GM21515 (cell line): Measurements from ENCODE around the gene MAPK1.
"Not testable (repeated sequence)": the region's sequence is repeated elsewhere in the genome, so short reads cannot be mapped to it uniquely, and the experiment has no call there.

Experiments used
- ATAC-seq: cut with Tn5 transposase; IDR thresholded peaks from one replicate; pipeline ENCODE4 v1.9.1; 2021; ENCODE audit not compliant: unreplicated experiment

The MAPK1 gene

GRCh38 chr22:21759646-21760376 lies 107.6 kb downstream of the MAPK1 start:
- ATAC-seq = no peak

DNA sequence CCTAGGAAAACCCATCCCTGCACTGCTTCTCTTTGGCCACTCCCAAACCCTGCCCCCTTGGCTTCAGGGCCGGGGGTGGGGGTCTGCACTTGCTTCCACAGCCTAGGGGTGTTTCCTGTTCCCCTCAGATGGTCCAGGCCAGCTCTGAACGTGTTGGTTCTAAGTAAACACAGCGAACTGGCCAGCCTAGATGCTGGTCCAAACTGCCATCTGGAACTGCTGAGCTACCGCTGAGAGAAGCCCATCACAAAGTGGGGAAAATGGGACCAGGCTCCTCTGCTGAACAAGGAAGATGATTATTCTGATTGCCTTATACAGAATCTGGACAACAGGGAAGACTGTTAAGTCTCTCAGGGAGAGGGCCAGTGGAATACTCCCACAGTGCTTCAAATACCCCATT lies 108.4 kb downstream of the MAPK1 start:
- ATAC-seq = no peak

DNA sequence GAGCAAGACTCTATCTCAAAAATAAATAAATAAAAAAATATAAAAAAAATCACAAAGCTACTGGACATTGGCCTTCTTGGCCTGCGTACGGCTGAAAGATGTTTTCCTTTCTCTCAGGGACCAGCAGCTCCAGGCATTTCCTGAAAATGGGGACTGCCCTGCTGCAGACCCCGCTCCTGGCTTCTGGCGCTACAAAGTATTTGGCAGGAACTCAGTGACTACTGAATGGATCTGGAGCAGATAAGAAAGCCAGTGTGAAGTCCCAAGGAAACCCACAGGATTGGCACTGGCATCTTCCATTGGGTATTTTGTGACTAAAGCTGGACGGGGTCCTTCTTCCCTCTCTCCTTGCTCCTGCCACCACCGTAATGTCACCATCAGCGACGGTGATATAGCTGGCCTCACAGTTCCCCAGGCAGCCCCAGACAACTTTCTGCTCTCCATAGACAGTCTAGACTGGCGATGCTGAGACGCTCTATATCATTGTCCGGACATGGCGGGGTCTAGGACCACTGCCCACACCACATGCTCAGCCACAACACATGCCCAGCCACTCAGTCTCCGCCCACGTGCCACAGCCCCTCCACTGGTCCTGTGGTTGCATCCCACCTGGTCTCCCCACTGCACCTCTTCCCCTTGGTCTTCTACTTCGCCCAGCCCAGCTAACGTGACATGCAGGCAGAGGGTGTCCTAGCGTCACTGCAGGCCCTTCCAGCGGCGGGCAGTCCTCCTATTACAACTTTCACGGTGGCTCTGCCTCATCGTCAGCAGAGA lies 109.2 kb downstream of the MAPK1 start:
- no peak for ATAC-seq

GRCh38 chr22:21755851-21756284 lies 111.6 kb downstream of the MAPK1 start:
- ATAC-seq = no peak

DNA sequence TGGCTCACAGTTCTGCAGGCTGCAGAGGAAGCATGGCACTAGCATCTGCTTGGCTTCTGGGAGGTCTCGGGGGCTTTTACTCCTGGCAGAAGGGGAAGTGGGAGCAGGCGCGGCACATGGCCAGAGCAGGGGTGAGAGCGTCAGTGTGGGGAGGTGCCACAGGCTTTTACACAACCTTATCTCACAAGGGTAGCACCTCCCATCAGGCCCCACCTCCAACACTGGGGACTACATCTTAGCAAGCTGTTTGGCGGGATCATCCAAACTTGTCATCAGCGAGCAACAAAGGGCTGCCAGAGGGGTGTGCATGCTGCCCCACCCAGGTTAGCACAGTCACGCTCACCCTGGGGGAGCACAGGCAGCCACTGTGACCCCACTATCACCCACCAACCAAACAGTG lies 112.9 kb downstream of the MAPK1 start:
- ATAC-seq = no peak

DNA sequence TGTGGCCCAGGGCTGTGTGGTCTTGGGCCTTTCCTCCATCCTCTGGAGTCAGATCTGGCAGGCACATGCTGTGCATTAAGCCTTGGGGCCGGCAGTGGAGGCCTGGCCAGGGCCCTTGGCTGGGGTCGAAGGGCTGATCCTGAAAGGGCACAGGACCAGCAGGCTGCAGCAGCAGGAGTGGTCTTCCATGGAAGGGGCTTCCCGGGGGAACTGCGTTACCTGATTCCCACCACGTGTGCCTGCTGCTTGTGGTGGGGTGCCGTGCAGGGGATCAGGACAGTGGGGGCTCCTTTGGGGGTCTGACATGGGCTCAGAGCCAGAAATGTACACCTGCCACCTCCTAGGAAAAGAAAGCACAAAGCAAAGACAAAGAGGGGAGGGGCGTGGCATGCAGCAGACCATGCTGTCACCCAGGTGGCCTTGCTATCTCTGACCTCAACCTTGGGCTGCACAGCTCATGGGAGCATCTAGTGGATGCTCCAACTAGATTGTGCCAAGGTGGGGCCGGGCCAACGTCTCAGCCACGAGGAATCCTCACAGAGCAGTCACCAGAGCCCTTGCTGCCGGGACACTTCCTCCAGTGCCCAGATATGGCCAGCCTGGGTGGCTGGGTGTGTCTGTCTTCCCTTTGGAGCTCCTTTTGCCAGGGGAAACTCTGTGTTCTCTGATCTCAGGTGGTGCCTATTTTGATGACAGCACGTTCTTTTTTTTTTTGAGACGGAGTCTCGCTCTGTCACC lies 113.9 kb downstream of the MAPK1 start:
- no peak for ATAC-seq

GRCh38 chr22:21752276-21752675 lies 115.2 kb downstream of the MAPK1 start:
- no peak for ATAC-seq

DNA sequence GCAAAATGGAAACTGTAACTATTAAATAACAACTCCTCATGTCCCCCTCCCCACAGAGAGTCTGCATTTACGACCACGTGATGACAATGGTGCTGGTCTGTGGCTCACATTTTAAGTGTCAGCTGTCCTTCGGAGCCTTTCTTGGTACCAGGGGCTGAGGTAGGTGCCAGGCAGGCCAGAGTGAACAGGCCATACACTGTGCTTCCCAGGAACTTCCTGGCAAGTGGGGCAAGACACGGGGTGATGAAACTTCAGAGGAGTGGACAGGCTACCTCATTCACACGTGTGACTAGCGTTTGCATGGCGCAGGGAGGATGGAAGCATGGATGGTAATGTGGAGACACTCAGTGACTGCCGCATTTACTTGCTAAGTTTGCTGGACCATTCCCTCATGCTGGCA lies 121.5 kb downstream of the MAPK1 start:
- no peak for ATAC-seq

- not testable (repeated sequence) for ATAC-seq
Measured at GRCh38 chr22:21744917-21745316, 122.5 kb downstream of the MAPK1 start.

DNA sequence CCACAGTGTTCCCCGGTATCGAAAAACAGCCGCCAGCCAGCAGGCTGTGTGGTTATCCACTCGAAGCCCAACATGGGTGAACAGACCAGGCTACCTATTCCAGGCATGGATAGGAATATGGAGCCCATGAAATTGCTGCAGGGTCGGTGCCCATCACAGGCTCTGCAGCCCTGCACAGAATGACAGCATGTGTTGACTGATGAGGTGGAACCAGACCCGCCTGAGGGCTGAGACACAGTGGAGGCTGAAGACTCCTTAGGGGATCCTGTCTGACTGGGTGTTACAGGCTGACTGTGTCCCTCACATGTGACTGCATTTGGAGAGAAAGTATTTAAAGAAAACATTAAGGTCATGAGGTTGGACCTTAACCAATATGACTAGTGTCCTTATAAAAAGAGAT lies 125.7 kb downstream of the MAPK1 start:
- no peak for ATAC-seq

GRCh38 chr22:21741059-21741458 lies 126.4 kb downstream of the MAPK1 start:
- no peak for ATAC-seq

DNA sequence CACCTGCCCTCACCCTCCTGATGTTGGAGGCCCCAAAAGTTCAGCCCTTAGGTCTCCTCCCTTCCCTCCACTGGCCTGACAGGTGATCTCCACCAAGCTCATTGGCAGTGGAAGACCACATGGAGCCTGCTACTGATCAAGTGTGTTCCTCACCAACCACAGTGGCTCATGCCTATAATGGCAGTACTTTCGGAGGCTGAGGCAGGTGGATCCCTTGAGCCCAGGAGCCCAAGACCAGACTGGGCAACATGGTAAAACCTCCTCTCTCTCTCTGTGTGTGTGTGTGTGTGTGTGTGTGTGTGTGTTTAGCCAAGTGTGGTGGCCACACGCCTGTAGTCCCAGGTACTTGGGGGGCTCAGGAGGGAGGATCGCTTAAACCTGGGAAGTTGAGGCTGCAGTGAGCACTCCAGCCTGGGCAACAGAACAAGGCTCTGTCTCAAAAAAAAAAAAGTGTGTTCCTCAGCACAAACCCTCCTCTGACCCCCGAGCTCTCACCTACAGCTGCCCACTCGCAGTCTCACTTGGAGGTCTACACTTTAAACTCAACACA lies 127.5 kb downstream of the MAPK1 start:
- no peak for ATAC-seq

DNA sequence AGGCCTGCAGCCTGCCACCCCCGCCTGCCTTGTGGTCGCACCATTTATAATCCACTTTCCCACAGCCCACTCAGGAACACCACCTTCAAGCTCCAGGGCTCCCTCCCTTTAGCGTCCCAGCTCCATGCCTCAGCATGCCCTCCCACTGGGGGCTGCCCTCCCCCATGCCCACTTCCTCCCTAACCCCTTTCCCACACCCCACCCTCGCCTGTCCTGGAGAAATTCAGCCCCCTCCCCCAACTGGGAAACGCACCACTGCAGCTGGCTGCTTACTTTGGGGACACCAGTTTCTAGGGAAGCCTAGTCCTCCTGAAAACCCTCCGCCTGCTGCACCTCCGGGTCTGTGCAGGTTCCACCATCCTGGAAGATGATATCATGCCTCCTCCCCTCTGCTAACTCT lies 128.5 kb downstream of the MAPK1 start:
- ATAC-seq = no peak

DNA sequence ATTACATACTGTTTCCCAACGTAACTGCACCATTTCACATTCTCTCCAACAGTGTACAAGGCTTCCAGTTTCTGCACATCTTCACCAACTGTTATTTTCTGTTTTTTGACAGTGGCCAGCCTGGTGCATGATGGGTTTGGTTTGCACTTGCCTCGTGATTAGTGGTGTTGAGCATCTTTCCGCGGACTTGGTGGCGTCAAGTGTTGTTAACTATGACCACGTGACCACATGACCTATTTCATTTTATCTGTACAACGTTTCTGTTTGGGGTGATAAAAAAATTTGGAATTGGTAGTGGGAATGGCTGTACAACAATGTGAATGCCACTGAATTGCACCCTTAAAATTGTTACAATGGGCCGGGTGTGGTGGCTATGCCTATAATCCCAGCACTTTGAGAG lies 129.4 kb downstream of the MAPK1 start:
- no peak for ATAC-seq

DNA sequence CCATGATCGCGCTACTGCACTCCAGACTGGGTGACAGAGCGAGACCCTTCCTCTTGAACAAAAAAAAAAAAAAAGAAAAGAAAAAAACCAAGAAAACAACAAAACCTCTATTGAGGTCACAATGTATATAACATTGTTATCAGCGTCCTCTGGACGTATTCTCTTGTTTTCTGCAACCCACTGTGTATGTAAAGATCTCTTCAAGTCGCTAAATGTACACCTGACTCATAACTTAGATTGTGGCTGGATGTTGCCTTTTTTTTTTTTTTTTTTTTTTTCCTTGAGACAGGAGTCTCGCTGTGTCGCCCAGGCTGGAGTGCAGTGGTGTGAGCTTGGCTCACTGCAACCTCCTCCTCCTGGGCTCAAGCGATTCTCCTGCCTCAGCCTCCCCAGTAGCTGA lies 130.5 kb downstream of the MAPK1 start:
- ATAC-seq = no peak

DNA sequence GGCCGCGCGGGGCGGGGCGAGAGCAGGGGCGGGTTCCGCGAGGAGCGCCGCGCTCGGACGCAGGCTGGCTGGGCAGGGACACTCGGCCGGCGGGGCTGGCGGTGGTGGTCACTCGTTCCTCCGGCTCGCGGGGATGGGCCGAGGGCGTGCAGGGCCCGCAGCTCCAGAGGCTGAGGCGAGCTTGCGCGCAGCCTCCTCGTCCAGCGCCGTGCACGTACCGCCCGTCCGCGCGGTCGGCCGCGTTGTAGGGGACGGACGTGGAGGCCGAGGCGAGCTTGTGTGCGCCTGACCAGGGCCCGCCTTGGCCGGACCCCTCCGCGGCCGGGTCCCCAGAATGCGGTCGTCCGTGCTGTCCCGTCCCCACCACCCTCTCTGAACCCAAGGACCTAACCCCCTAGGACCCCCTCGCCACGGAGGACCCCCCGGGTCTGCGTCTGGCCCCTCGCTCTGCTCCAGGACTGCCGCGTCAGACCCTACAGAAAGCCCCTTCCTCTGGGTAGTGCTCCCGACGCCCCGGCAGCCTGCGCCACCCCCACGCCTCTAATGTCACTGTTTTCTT lies 131.3 kb downstream of the MAPK1 start:
- ATAC-seq = peak; percentile 5

DNA sequence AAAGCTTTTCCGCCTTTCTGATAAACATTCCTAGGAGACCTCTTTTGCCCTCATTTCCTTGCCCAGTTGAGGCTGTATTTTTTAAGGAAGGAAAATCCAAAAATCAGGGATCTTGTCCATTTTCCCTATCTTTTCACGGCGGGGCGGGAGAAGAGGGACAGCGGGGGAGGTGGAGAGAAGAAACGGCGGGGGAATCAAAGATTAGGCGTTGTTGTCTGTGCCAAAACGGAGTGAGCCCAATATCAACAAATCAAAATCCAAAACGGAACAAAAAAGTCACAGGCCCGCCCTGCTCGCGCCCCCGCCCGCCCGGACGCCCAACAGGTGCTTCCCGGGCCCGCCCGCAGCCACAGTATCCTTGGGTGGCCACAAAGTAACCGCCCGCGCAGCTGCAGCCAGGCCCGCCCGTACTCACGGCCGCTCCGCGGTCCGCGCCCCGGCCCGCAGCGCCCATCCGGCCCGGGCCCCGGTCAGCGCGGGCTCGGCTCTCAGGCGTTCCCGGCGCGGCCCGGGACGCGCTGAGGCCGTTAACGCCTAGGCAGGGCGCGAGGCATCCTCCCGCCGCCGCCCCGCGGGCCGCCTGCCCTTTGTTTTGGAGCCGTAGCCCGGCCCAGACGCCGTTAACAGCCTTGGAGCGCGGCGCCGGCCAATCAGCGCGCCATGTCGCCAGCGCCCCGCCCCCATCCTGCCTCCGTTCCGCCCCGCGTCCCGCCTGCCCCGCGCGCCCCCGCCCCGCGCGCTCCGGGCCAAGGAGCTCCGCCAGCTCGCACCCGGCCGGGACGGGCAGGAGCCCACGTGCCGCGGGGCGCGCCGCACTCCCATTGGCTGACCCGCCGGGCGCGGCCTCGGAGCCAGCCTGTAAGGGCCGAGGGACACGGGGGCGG lies 132.0 kb downstream of the MAPK1 start, which contains the start of gene YPEL1:
TSS of gene YPEL1 (minus strand) at position 595 of the 884 bp plus-strand sequence. CDS start 25,050 bp downstream, outside the sequence.
- peak; percentile 77 for ATAC-seq

- no peak for ATAC-seq
Measured at GRCh38 chr22:21734540-21735199, 132.8 kb downstream of the MAPK1 start.

GRCh38 chr22:21731503-21731902 lies 135.9 kb downstream of the MAPK1 start:
- no peak for ATAC-seq
